ENCODE results near the gene OR6B2. TPM values are rescaled to one million over a fixed set of nuclear protein-coding genes. Genes with fewer than 3 reads are reported as not detected.
A peak's percentile ranks its signal among the peaks of the same experiment; 100 is the strongest.

Gene OR6B2
- total RNA-seq, 6 experiments from 2014 or later, result not detected

DNA sequence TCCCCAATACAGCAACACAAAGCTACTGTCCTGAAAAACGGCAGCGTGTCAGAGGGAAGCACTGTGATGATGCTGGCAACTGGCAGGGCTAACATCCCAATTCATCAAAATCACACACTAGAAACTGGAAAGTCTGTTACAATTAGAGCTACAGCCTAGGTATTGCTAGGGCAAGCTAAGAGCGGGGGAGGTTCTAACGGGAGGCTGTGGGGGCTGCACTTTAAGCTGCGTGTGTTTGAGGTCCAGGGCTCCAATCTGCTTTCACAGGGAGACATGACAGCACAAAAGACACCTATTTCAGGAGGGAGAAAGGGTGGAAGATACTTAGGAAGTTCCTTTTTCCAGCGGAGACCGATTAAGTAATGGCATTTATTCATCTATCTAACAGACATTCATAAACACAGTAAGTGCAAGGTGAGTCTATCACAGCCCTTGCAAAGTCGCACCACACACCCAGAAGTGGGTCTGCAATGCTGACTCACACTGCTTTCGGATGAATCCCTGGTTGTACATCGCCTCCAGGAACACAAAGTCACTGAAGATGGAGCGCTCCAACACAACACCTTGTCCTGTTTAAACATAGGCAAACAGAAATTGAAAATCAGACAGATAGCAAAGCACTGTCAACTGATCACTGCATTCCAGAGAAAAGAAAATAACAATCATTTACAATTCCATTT is 12.0 kb downstream of the OR6B2 start:
- no peak overlapping the region for H3K27ac ChIP-seq
- ATAC-seq, result no peak
- H3K36me3 ChIP-seq, result peaks cover 0 to 70% (median 23%) of the 10 kb centered on the region in 4 donors
- intact Hi-C loops (cut with DNase I), result no loop called here
- no peak overlapping the region for H3K4me3 ChIP-seq
- H3K27me3 ChIP-seq, result no peaks in the 10 kb centered on the region
- H3K4me1 ChIP-seq, result peaks cover 0 to 2% (median 0%) of the 10 kb centered on the region in 4 donors
- WGBS (ENCODE audit: insufficient coverage, low coverage, low lambda C conversion rate, missing lambda C conversion rate), result 89% methylated on average over 10 of the region's 11 CpGs
- no peaks in the 10 kb centered on the region for H3K9me3 ChIP-seq
- TF ChIP-seq POLR2A (IDR thresholded peaks at IDR 0.05), result no peak
- TF ChIP-seq, protein P1, sequence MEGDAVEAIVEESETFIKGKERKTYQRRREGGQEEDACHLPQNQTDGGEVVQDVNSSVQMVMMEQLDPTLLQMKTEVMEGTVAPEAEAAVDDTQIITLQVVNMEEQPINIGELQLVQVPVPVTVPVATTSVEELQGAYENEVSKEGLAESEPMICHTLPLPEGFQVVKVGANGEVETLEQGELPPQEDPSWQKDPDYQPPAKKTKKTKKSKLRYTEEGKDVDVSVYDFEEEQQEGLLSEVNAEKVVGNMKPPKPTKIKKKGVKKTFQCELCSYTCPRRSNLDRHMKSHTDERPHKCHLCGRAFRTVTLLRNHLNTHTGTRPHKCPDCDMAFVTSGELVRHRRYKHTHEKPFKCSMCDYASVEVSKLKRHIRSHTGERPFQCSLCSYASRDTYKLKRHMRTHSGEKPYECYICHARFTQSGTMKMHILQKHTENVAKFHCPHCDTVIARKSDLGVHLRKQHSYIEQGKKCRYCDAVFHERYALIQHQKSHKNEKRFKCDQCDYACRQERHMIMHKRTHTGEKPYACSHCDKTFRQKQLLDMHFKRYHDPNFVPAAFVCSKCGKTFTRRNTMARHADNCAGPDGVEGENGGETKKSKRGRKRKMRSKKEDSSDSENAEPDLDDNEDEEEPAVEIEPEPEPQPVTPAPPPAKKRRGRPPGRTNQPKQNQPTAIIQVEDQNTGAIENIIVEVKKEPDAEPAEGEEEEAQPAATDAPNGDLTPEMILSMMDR (IDR thresholded peaks at IDR 0.05), result no peak
- DNase-seq, result no peak

DNA sequence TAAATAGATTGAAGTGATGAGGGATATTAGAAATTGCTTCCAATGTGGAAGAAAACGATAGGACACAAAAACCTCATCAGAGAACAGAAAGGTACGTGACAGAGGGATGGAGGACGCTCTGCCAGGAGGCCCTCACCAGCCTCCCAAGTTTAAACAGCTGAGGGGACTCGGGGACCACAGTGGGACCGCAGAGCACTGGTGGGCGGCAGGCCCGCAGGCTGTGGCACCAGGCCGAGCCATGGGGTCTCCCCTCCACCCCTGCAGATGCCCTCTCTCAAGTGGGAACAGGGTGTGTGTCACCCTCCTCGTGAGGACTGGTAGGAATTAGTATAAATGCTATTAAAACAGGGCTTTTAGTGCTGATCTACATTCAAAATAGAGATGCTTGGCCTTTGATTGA is 15.9 kb downstream of the OR6B2 start:
- TF ChIP-seq, protein P1 (IDR thresholded peaks at IDR 0.05), result no peak
- TF ChIP-seq POLR2A (IDR thresholded peaks at IDR 0.05), result no peak
- no peak overlapping the region for H3K27ac ChIP-seq
- peaks cover 0 to 80% (median 31%) of the 10 kb centered on the region in 4 donors for H3K36me3 ChIP-seq
- 94% methylated on average over 4 of the region's 9 CpGs for WGBS (ENCODE audit: insufficient coverage, low coverage, low lambda C conversion rate, missing lambda C conversion rate)
- H3K4me3 ChIP-seq, result no peak overlapping the region
- ATAC-seq (no peak), DNase-seq (no peak)
- H3K27me3 ChIP-seq, result no peaks in the 10 kb centered on the region
- intact Hi-C loops (cut with DNase I), result no loop called here
- H3K9me3 ChIP-seq, result no peaks in the 10 kb centered on the region
- H3K4me1 ChIP-seq, result no peaks in the 10 kb centered on the region

DNA sequence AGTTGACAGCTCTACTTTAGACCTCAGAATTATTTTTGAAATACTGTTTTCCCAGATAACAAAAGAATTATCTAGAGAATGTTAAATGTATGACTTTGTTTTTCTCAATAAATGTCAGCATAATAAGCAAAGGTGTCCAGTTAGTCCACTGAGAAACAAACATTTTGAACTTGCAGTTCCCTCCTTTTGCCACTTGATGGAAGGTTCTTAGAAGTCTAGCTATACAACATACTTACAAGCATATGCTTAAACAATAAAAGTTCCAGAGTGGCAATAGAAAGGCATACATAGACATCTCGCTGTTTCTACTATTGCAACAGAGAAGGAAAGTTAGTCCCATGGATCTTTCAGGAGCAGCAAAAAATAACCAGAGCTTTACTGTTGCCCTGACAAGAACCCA is 16.9 kb downstream of the OR6B2 start:
- TF ChIP-seq, protein P1 (IDR thresholded peaks at IDR 0.05), result peak in 3 of 4 donors; percentile 17 to 19 (median 17)
- no peak for TF ChIP-seq POLR2A (IDR thresholded peaks at IDR 0.05)
- Histone ChIP-seq H3K4me1 (no peaks in the 10 kb centered on the region), H3K36me3 (peaks cover 0 to 79% (median 35%) of the 10 kb centered on the region in 4 donors), H3K9me3 (no peaks in the 10 kb centered on the region), H3K4me3 (no peak overlapping the region), H3K27ac (no peak overlapping the region), H3K27me3 (no peaks in the 10 kb centered on the region)
- intact Hi-C loops (cut with DNase I), result no loop called here
- ATAC-seq (no peak), DNase-seq (no peak)
- WGBS (ENCODE audit: insufficient coverage, low coverage, low lambda C conversion rate, missing lambda C conversion rate), result 89% methylated on average over 1 of the region's 1 CpG

DNA sequence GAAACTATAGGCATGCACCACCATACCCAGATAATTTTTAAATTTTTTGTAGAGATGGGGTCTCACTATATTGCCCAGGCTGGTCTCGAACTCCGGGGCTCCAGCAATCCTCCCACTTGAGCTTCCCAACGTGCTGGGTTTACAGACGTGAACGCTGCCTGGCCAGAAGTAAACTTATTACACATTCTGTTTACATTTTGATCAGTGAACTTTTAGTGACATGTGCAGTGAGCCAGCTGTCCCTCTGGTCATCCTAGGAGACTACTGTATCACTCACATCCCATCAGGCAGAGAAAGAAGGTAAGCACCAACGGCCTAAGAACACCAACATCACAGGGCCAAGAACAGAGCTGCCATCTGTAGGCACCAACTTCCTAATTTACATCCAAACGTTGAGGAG is 27.2 kb downstream of the OR6B2 start:
- 35% methylated on average over 7 of the region's 7 CpGs for WGBS (ENCODE audit: insufficient coverage, low coverage, low lambda C conversion rate, missing lambda C conversion rate)
- Histone ChIP-seq H3K27ac (no peak overlapping the region), H3K4me1 (peaks cover 0 to 7% (median 0%) of the 10 kb centered on the region in 4 donors), H3K27me3 (no peaks in the 10 kb centered on the region), H3K9me3 (no peaks in the 10 kb centered on the region), H3K4me3 (no peak overlapping the region), H3K36me3 (peaks cover 0 to 50% (median 25%) of the 10 kb centered on the region in 4 donors)
- ATAC-seq, result peak in 2 of 4 donors; percentile 52 to 72
- intact Hi-C loops (cut with DNase I), result no loop called here
- TF ChIP-seq, protein P1 (IDR thresholded peaks at IDR 0.05), result no peak
- no peak for TF ChIP-seq POLR2A (IDR thresholded peaks at IDR 0.05)
- no peak for DNase-seq

All from right lobe of liver (tissue), 6 donors.